HepG2 (cell line): ENCODE data around the gene MPHOSPH8. TPM values are rescaled to one million over a fixed set of nuclear protein-coding genes. Genes with fewer than 3 reads are reported as not detected.

Source experiments
- ADNP ChIP-seq: sonication (generic); formaldehyde crosslinking; IDR thresholded peaks from 2 replicates; pipeline ENCODE4 v1.4.0; 2020; ENCODE audit warnings: missing genetic modification reagents
- CEBPG ChIP-seq: IDR thresholded peaks from 2 replicates; pipeline ENCODE4 v1.6.1; 2016
- CENPX ChIP-seq: sonication (generic); formaldehyde crosslinking; IDR thresholded peaks from 2 replicates; pipeline ENCODE4 v1.9.0; 2021; ENCODE audit warnings: mild to moderate bottlenecking, missing genetic modification reagents, moderate library complexity
- EEA1 ChIP-seq: sonication (generic); formaldehyde crosslinking; IDR thresholded peaks from 2 replicates; pipeline ENCODE4 v1.5.1; 2020; ENCODE audit warnings: mild to moderate bottlenecking, missing genetic modification reagents, borderline replicate concordance
- HOMEZ ChIP-seq: IDR thresholded peaks from 2 replicates; pipeline ENCODE4 v1.6.1; 2016; ENCODE audit warnings: low read depth
- KLF16 ChIP-seq, 2 experiments: sonication (generic) in 1 of 2; formaldehyde crosslinking in 1 of 2; IDR thresholded peaks; 2 replicates each; pipeline versions ENCODE4 v1.6.1 to v1.8.0; 2016 to 2023; ENCODE audit warnings: missing genetic modification reagents in 2 of 2, missing compliant biosample characterization in 1 of 2
- MIER2 ChIP-seq: IDR thresholded peaks from 2 replicates; pipeline ENCODE4 v1.6.1; 2016; ENCODE audit warnings: missing biosample characterization, missing genetic modification reagents
- PRMT3 ChIP-seq: sonication (generic); formaldehyde crosslinking; IDR thresholded peaks from 2 replicates; pipeline ENCODE4 v1.8.1; 2022; ENCODE audit warnings: low read depth, mild to moderate bottlenecking, moderate library complexity, missing genetic modification reagents, borderline replicate concordance
- RARG ChIP-seq: sonication (generic); formaldehyde crosslinking; IDR thresholded peaks from 2 replicates; pipeline ENCODE4 v1.4.0; 2020; ENCODE audit warnings: low read depth, mild to moderate bottlenecking, missing genetic modification reagents
- REST ChIP-seq, 2 experiments: IDR thresholded peaks; 2 replicates each; pipeline ENCODE4 v1.6.1; 2011 to 2012; ENCODE audit warnings: low read length in 2 of 2, borderline replicate concordance in 1 of 2, low read depth in 1 of 2, mild to moderate bottlenecking in 1 of 2, moderate library complexity in 1 of 2
- SETDB1 ChIP-seq: sonication (generic); formaldehyde crosslinking; IDR thresholded peaks from 2 replicates; pipeline ENCODE4 v1.5.1; 2020; ENCODE audit warnings: missing genetic modification reagents, mild to moderate bottlenecking, borderline replicate concordance
- SIX4 ChIP-seq: sonication (generic); formaldehyde crosslinking; IDR thresholded peaks from 2 replicates; pipeline ENCODE4 v1.4.0; 2020; ENCODE audit warnings: missing genetic modification reagents
- ZHX2 ChIP-seq, 2 experiments: sonication (generic) in 1 of 2; formaldehyde crosslinking in 1 of 2; IDR thresholded peaks; 2 replicates each; pipeline versions ENCODE4 v1.6.1 to v1.9.0; 2014 to 2022; ENCODE audit warnings: antibody characterized with exemption in 1 of 2, borderline replicate concordance in 1 of 2, inconsistent platforms in 1 of 2, low read depth in 1 of 2, missing genetic modification reagents in 1 of 2
- ZNF430 ChIP-seq: sonication (generic); formaldehyde crosslinking; IDR thresholded peaks from 2 replicates; pipeline ENCODE4 v1.9.0; 2021; ENCODE audit warnings: mild to moderate bottlenecking, missing genetic modification reagents
- ZNF501 ChIP-seq: sonication (generic); formaldehyde crosslinking; IDR thresholded peaks from 2 replicates; pipeline ENCODE4 v1.5.1; 2020; ENCODE audit warnings: mild to moderate bottlenecking, moderate library complexity, missing genetic modification reagents
- ZNF674 ChIP-seq: sonication (generic); formaldehyde crosslinking; IDR thresholded peaks from 2 replicates; pipeline ENCODE4 v1.5.0; 2020; ENCODE audit warnings: low read depth, mild to moderate bottlenecking, missing genetic modification reagents
- ZNF841 ChIP-seq: sonication (generic); formaldehyde crosslinking; IDR thresholded peaks from 2 replicates; pipeline ENCODE4 v1.8.1; 2023; ENCODE audit warnings: missing genetic modification reagents, borderline replicate concordance
- ZNF878 ChIP-seq: sonication (generic); formaldehyde crosslinking; IDR thresholded peaks from 2 replicates; pipeline ENCODE4 v1.8.1; 2023; ENCODE audit warnings: mild to moderate bottlenecking, missing genetic modification reagents, moderate library complexity
- ZSCAN21 ChIP-seq: sonication (generic); formaldehyde crosslinking; IDR thresholded peaks from 2 replicates; pipeline ENCODE4 v1.8.0; 2022; ENCODE audit warnings: mild to moderate bottlenecking, missing genetic modification reagents, moderate library complexity, borderline replicate concordance
- polyA plus RNA-seq, 8 experiments: library from polyadenylated mRNA; depleted of rRNA in 3 of 8; stranded (reverse) in 7 of 8; unstranded in 1 of 8; fragments of >200 nt; fragmentation: Illumina TruSeq in 4 of 8; extraction: Trizol in 4 of 8; gene quantifications; 2 replicates each; pipeline versions ENCODE4 v1.2.1 to v1.2.3, GENCODE V29; 2011 to 2016; ENCODE audit warnings: low read depth in 4 of 8, missing spikeins in 1 of 8, mixed read lengths in 1 of 8; ENCODE audit not compliant: insufficient read depth in 1 of 8
- total RNA-seq, 5 experiments: library from RNA; depleted of rRNA; stranded (reverse); fragments of >200 nt; fragmentation: Illumina TruSeq; extraction: Trizol; gene quantifications; 2 replicates each; pipeline ENCODE4 v1.2.3, GENCODE V29; 2016; ENCODE audit warnings: low read depth in 1 of 5

The MPHOSPH8 gene
- total and polyA plus RNA-seq, 2 of the 13 experiments (the other 11 are each of a cell fraction or from before 2014, with no cell fraction given), result 17.3 to 20.9 TPM

GRCh38 chr13:19632915-19633478, 462 bp upstream of the MPHOSPH8 start (continued):
- TF ChIP-seq CENPX (CRISPR knock-in tag), result no peak
- TF ChIP-seq SIX4, result no peak
- no peak for TF ChIP-seq PRMT3 (CRISPR knock-in tag)
- no peak for TF ChIP-seq MIER2 (CRISPR knock-in tag)
- TF ChIP-seq ZNF878 (CRISPR knock-in tag), result 0 out of 2 replicates have a peak, but pooled peaks have one; percentile 50
- 0 out of 2 replicates have a peak, but pooled peaks have one; percentile 48 for TF ChIP-seq HOMEZ
- no peak for TF ChIP-seq REST (IDR thresholded peaks at IDR 0.05; ENCODE audit: borderline replicate concordance in 1 of 2, low read depth in 1 of 2, low read length in 2 of 2)
- TF ChIP-seq ZNF674, result 0 out of 2 replicates have a peak, but pooled peaks have one; percentile 32
- TF ChIP-seq ADNP (CRISPR knock-in tag), result no peak
- no peak for TF ChIP-seq KLF16 (CRISPR knock-in tag; IDR thresholded peaks at IDR 0.05)
- 0 out of 2 replicates have a peak, but pooled peaks have one; percentile 54 for TF ChIP-seq ZNF430 (CRISPR knock-in tag)
- TF ChIP-seq ZSCAN21 (CRISPR knock-in tag), result no peak
- TF ChIP-seq ZNF841 (CRISPR knock-in tag), result no peak
- no peak for TF ChIP-seq RARG (CRISPR knock-in tag)
- 0 out of 2 replicates have a peak, but pooled peaks have one; percentile 25 for TF ChIP-seq EEA1 (CRISPR knock-in tag)
- TF ChIP-seq CEBPG (CRISPR knock-in tag), result no peak
- TF ChIP-seq SETDB1 (CRISPR knock-in tag), result no peak
- no peak for TF ChIP-seq ZNF501
- TF ChIP-seq ZHX2 (IDR thresholded peaks at IDR 0.05; ENCODE audit: low read depth), result no peak
- TF ChIP-seq ZHX2 (CRISPR knock-in tag; IDR thresholded peaks at IDR 0.05; ENCODE audit: borderline replicate concordance), result no peak
